ENCODE measurements around the gene SLC8B1.
"Not testable (repeated sequence)": the region's sequence is repeated elsewhere in the genome, so short reads cannot be mapped to it uniquely, and the experiment has no call there.

The SLC8B1 gene

DNA sequence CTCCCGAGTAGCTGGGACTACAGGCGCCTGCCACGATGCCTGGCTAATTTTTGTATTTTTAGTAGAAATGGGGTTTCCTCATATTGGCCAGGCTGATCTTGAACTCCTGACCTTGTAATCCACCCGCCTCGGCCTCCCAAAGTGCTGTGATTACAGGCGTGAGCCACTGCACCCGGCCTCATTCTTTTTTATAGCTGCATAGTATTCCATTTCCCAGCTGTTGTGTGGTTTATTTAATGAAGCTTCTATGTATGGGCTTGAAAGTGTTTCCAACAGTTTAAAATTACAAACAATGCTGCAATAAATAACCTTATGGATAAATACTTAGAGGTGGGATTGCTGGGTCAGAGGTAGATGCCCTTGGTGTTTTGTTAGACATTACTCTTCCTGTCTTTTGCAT is 19.3 kb upstream of the SLC8B1 start:
- DNase-seq: not testable (repeated sequence)

- no peak for DNase-seq
Measured at GRCh38 chr12:113351089-113351488, 16.2 kb upstream of the SLC8B1 start.

DNA sequence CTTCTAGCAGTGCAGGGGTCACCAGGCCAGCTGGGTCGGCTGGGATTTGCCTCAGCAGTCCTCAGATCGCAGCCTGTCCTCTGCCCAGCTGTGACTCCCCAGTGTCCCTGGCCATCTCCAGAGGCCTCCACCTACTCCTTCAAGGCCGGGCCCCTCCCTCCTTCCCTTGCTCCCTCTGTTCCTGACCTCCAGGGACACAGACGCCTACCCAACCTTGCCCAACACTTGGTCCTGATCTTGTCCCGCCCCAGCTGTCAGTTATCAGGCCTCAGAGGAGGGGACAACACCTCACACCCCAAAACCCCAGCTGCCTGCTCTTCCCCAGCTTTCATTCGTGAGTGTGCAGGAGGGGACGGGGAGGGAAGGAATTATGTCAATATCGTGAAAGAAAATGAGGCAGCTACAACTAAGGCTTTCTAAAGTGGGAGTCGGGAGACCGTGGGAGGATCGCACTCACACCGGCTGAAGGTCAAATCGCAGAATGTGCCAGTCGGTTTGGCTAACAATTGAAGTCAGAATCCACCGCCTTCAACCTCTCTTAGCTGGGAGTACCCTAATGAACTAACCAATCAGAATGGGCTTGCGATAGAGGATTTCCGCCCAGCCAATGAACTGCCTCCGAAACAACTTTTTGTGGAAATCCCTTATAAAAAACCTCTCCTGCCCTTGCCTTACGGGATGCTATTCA is 14.1 kb upstream of the SLC8B1 start:
- DNase-seq: no peak

DNA sequence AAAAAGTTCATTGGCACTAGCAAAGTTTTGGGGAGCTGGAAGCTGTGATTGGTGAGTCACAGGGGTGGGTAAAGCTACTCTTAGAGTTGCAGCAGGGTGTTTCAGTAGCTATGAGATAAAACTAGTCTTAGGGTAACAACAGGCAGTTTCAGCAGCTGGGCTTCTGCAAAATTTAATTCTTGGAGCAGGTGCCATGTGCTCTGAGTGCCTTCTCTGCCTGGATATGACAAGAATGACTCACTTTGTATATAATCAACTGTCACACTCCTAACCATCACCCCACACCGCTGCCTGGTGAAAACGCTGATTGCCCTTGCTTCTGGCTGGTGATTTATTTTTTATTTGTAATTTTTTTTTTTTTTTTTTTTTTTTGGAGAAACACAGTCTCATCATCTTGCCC is 13.0 kb upstream of the SLC8B1 start:
- DNase-seq: no peak

DNA sequence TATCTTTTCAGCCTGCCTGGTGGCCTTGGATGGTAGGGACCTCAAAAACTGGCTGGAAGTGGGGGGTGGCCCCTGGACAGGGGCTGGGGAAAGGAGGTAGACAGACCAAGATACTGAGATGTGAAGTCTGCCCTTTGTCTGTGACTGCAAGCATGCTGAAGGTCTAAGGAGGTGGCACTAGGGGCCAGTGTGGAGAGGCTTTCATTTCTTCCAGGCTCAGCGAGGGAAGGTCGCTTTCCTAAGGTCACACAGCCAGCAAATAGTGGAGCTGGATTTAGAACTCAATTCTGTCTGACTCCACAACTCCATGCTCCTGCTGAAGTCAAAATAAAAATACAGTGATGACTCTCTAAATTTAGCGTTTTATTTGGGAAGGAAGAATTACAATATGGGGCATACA is 12.2 kb upstream of the SLC8B1 start:
- no peak for DNase-seq

DNA sequence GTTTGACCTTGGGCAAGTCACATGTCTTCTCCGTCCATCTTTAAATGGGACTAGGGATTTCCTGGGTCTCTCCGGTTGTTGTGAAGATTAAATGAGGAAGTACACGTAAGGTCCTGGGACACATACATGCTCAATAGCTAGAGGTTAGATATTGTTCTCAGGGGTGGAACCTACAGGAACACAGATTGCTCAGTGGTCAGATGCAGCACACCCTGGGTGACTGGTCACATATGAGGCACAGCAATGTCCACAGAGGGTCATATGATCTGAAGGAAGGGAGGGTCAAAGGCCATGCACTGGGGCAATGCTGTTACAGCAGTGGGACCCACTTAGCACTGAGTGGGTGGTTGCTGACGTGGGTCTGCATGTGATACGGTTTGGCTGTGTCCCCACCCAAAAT is 11.4 kb upstream of the SLC8B1 start:
- DNase-seq: peak; percentile 80 to 83

GRCh38 chr12:113345318-113345717 is 10.4 kb upstream of the SLC8B1 start:
- DNase-seq: no peak

GRCh38 chr12:113341535-113341934 is 6.6 kb upstream of the SLC8B1 start:
- DNase-seq: peak; percentile 62 to 70

DNA sequence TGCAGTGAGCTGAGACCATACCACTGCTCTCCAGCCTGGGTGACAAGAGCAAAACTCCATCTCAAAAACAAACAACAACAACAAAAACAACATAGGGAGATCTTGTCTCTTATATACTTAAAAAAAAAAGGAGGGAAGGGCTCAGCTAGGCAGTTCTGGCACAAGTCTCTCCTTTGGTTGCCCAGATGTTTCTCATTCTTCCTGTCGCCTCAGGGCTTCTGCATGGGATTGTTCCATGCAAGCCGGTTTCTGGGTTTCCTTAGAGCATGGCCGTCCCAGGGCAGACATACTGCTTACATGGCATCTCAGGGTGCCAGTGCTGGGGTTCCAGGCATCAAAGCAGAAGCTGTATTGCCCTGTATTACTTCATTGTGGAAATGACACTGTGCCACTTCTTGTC is 5.2 kb upstream of the SLC8B1 start:
- no peak for DNase-seq

GRCh38 chr12:113339540-113339939 is 4.6 kb upstream of the SLC8B1 start:
- DNase-seq: no peak

GRCh38 chr12:113333877-113334785 is 778 bp downstream of the SLC8B1 start:
- peak; percentile 75 to 91 for DNase-seq

- no peak for DNase-seq
Measured at GRCh38 chr12:113333418-113333750, 1.5 kb downstream of the SLC8B1 start.

GRCh38 chr12:113332688-113333417 is 2.1 kb downstream of the SLC8B1 start:
- DNase-seq: peak; percentile 49 to 73

- no peak for DNase-seq
Measured at GRCh38 chr12:113330505-113330904, 4.4 kb downstream of the SLC8B1 start.

DNA sequence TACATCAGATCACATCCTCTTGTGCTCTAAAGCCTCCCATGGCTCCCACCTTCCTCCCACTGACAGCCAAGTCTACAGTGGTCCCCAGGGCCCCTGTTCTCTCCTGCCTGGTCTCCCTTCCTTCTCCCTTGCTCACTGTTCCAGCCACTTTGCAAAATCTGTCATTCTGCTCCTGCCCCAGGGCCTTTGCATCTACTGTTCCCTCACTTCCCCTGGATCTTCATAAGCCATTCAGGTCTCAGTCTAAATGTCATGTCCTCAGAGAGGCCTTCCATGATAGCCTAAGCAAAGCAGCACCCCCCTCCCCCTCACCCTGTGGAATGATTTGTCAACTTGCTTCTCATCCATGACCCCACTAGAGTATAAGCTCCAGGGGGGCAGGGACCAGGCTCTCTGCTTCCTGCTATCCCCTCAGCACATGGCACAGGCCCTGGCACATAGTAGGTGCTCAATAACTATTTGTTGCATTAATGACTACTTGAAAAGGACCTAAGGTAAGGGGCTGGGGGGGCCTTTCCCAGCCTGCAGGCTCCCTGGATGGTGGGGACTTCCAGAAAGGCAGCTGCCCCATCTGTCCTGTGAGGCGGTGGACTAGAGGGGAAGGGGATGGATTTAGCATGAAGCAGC is 5.0 kb downstream of the SLC8B1 start:
- no peak for DNase-seq

DNA sequence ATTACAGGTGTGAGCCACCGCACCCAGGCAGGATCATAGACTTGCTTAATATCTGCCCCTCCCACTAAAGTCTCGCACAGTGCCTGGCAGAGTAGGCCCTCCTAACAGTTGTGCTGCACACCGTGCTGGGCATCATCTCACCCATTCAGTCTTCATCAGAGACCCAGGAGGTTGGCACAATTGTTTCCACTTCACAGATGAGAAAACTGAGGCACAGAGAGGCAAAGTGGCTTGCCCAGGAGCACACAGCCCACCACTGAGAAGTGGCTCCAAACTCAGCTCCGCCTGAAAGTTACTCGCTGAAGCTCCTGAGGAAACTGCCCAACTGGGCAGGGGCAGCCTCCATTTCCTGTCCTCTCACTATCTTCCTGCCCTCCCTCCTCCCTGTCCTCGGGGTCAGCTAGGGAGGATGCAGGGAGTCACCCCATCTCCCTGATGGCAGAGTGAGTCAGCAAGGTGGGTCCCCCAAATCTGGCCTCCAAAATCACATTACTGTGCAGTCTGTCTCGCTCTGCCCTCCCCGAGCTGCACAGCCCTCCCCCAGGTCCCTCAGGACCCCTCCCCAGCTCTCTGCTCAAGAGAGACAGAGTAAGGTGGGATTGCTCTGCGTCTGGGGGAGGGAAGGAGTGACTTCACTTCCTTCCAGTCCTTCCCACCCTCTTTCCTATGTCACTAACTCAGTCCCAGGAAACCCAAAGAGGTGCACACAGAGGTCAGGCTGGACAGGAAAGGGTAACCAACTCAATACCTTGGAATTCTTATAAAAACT is 5.7 kb downstream of the SLC8B1 start:
- no peak for DNase-seq

DNA sequence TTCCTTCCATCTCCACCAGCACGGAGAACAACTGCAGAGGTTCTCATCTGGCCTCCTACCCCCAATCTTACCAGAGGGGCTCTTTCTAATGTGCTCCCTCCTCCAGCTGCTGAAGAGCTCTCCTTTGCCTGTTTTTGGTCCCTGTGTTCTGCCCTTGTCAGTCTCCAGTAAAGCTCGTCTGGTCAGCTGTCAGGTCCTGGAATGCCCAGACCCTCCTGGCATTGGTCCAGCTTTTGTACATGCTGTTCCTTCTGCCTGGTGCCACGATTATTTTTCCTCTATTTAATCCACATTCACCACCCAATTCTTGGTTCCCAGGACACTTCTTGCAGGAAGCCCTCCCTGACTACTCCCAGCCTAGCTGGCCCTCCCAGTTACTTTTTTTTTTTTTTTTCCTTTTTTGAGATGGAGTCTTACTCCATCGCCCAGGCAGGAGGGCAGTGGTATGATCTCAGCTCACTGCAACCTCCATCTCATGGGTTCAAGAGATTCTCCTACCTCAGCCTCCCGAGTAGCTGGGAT is 6.5 kb downstream of the SLC8B1 start:
- DNase-seq: no peak

GRCh38 chr12:113326775-113327395 is 8.0 kb downstream of the SLC8B1 start:
- no peak for DNase-seq

DNA sequence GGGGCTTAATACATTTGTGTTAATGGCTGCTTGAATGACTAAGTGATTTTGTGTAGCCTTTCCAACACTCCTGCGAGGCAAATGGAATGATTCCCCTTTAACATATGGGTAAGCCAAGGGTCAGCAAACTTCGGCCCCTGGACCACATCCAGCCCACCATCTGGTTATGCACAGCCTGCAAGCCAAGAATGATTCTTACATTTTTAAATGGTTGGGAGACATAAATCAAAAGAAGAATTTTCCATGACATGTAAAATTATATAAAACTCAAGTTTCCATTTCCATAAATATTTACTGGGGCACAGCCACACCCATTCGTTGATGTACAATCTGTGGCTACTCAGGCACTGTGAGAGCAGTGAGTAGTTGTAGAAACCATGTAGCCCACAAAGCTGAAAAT is 9.0 kb downstream of the SLC8B1 start:
- DNase-seq: no peak

- DNase-seq: peak; percentile 85 to 95
Measured at GRCh38 chr12:113322343-113322742, 12.6 kb downstream of the SLC8B1 start.

DNA sequence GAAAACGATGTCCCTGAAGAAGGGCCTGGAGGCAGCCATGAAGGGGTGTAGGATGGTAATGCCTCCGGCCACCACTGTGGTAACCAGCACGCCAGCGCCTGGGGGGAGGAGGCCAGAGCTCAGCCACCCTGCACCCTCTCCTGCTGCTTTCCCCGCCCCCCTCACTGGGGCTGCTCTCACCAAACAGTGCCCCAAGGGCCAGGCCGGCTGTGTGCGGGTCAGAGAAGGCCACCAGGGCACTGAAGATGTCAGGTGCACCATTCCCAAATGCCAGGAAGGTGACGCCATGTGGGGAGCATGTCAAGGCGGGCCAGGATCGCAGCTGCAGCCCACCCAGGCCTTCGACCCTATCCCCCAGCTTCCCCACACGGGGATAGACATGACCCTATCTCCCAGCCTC is 14.5 kb downstream of the SLC8B1 start:
- DNase-seq: no peak
